T47D (cell line): Measurements from ENCODE around the gene RRM2.
"Not testable (repeated sequence)": the region's sequence is repeated elsewhere in the genome, so short reads cannot be mapped to it uniquely, and the experiment has no call there.

Source experiments
- DNase-seq, 2 experiments: peaks; one replicate each; pipeline versions ENCODE4 v3.0.0 to v3.0.0-alpha.2; 2011 to 2012; ENCODE audit warnings: low read depth in 1 of 2, low spot score in 1 of 2
- JUND ChIP-seq: IDR thresholded peaks from 2 replicates; pipeline ENCODE4 v1.6.1; 2012; ENCODE audit warnings: low read depth
- in situ Hi-C: cut with HindIII; loops from 2 replicates; pipeline ENCODE4 v1.10.0; 2016; ENCODE audit warnings: low sequenced_read_pairs, low pct_unique_long_range_greater_than_20kb

RRM2 gene

GRCh38 chr2:10097352-10098148 lies 25.0 kb upstream of the RRM2 start:
- DNase-seq, result peak; percentile 62 to 75
- no peak for TF ChIP-seq JUND
- in situ Hi-C loops, result no loop called here

DNA sequence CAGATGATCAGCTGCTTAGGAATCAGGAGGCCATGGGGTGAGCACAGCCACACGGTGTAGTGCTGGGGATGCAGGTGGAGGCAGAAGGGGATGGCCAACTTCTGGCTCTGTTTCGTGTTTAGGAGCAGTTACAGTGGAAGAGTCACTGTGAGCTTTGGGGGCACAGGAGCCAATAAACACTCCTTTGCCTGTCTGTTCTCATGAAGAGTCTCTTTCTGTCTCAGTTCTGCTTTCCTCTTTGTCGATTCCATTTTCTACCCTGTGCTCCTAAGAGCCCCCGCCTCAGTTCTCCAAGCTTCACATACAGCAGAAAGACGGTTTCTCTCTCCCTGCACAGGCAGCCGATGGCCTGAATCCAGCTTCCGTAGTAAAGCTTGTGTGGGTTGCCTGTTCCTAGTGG lies 21.0 kb upstream of the RRM2 start:
- DNase-seq, result no peak
- in situ Hi-C loops, result no loop called here
- TF ChIP-seq JUND, result no peak

DNA sequence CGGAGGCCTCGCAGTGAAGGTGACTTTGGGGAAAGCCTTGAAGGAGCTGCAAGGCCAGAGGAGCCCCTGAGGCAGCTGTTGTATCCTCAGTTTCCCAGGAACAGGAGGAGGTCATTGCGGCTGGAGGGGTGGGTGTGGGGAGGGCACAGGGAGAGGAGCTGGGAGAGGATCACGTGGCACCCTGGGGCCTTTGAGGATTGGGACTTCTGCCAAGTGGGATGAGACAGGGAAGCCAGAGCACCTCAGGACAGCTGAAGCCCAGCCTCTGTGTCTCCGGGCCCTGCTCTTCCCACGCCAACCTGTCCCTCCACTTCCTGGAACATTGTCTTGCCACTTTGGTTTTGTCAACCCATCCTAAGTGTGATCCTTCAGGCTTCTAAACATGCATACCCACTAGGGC lies 19.4 kb upstream of the RRM2 start:
- in situ Hi-C loops, result no loop called here
- TF ChIP-seq JUND, result no peak
- DNase-seq, result no peak

DNA sequence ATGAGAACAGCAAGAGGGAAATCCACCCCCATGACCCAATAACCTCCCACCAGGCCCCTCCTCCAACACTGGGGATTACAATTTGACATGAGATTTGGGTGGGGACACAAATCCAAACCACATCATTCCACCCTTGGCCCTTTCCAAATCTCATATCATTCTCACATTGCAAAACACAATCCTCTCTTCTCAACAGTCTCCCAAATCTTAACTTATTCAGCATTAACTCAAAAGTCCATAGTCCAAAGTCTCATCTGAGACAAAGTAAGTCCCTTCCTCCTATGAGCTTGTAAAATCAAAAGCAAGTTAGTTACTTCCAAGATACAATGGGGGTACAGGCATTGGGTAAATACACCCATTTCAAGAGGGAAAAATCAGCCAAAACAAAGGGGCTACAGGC lies 17.6 kb upstream of the RRM2 start:
- in situ Hi-C loops, DNase-seq: not testable (repeated sequence)

GRCh38 chr2:10109311-10109710 lies 13.2 kb upstream of the RRM2 start:
- no peak for DNase-seq
- TF ChIP-seq JUND, result no peak
- in situ Hi-C loops, result no loop called here

GRCh38 chr2:10119027-10119325 lies 3.6 kb upstream of the RRM2 start:
- TF ChIP-seq JUND, result no peak
- in situ Hi-C loops, result no loop called here
- DNase-seq, result no peak

DNA sequence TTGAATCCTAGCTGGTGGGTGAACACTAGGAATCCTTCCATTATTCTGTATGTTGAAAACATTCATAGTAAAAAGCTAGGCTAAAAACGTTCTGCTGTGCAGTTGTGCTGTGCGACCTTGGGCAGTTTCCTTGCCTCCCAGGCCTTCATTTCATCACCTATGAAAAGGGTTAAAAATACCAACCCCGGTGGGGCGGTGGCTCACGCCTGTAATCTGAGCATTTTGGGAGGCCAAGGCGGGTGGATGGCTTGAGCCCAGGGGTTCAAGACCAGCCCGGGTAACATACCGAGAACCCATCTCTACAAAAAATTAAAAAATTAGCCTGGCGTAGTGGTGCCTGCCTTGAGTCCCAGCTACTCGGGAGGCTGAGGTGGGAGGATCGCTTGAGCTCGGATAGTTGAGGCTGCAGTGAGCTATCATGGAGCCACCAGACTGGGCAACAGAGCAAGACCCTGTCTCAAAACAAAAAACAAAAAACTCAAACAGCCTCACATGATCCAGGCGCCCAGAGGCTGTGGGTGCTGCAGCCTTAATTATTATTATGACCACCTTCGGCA lies 2.9 kb upstream of the RRM2 start:
- in situ Hi-C loops, result no loop called here

DNA sequence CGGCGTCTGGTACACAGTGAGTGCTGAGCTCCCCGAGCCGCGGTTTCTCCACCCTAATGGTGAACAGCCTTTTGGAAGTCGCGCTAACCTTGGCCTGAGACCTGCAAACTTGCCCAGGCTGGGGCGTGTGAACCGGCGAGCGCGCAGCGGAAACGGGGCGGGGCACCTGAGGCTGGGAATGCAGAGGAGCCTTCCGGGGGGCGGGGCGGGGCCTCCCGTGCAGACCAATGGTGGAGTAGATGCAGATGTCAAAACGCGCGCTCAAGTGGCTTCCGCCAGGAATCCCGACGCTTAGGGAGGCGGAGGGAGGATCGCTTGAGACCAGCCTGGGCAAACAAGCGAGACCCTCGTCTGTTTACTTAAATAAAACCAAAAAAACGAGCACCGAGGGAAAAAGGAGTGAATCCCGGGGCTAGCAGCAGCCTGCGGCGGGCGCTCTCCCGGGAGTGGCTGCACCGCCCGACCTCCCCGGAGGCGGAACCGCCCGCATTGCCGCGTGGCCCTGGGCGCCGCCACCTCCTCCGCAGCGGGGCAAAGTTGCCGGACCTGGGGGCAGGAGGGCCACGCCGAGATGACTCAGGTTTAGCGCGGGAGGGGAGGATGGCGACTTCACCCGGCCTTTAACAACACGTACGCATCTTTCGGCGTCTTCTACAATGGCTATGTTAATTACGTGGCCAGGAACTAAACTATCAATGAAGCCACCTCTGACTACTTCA lies 2.2 kb upstream of the RRM2 start:
- in situ Hi-C loops, result no loop called here
- no peak for TF ChIP-seq JUND
- DNase-seq, result peak; percentile 76 to 95

More for the DNA sequence above, 2.9 kb upstream of the RRM2 start:
- no peak for DNase-seq
- no peak for TF ChIP-seq JUND

DNA sequence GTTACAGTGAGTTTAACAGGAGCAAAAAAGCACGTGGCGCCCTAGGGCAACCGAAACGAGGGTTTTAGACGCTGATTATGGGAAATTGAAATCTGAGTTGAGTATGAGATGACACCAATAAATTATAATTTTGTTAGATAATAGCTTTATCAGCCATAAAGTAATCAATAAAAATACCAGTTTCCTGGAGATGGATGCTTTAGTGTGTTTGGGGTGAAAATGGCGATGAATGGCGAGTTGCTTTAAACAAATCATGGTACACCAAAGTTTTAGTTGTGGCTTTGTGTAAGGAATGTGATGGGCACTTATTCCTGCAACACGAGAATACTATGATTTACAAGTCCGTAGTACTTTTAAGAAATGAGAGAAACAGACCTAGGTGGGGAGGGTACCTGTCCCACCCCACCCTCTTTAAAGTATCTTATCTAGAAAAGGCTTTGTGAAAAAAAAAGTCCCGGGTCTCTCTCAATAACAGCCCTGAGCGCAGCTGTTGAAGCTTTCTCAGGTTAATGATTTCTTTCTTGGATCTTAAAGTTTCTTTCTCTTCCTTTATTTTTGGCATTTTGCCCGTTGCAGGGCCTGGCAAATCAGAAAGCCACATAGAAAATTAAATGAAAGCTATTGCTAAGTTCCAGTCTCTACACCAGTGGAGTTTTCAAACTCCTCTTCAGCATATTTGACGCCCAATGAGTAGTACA lies 1.5 kb upstream of the RRM2 start:
- no peak for TF ChIP-seq JUND
- DNase-seq, result peak in 1 of 2 experiments; percentile 47
- in situ Hi-C loops, result no loop called here

DNA sequence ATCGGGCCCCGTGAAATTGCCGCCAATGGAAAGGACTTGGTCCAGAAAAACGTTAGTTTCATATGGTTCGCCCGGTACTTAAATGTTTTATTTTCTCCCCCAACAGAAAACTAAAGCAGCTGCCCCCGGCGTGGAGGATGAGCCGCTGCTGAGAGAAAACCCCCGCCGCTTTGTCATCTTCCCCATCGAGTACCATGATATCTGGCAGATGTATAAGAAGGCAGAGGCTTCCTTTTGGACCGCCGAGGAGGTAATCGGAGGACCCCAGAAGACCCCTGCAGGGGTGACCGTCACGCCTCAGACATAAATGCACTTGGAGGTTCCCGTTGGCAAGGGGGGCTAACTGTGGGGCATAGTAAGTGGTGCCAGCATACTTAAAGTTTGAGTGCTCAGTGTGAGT lies 742 bp downstream of the RRM2 start:
- no peak for TF ChIP-seq JUND
- DNase-seq, result no peak
- in situ Hi-C loops, result no loop called here

DNA sequence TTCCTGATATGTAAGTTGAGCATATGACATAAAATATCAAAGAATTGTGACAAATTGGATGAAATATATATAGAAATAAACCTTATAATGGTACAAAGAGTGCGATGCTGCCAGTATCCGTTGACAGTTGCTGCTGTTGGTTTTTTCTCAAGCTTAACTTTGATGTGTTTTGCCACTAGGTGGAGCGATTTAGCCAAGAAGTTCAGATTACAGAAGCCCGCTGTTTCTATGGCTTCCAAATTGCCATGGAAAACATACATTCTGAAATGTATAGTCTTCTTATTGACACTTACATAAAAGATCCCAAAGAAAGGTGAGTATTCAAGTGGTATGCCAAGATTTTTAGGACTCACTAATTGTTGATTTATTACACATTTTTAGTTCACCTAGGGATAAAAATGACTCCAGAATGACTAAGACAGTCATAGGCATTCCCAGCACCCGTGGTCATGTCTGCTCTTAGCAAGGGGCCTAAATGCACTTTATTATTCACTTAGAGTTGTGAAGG lies 2.1 kb downstream of the RRM2 start:
- in situ Hi-C loops, result no loop called here
- no peak for TF ChIP-seq JUND
- peak in 1 of 2 experiments; percentile 76 for DNase-seq

GRCh38 chr2:10125842-10126631 lies 3.5 kb downstream of the RRM2 start:
- in situ Hi-C loops, result no loop called here
- no peak for DNase-seq
- no peak for TF ChIP-seq JUND
